HCT116 (cell line): Measurements from ENCODE around the gene ZBTB1.

Experiments
- POLR2A ChIP-seq: IDR thresholded peaks from 2 replicates; pipeline ENCODE4 v1.7.0; 2011; ENCODE audit warnings: borderline replicate concordance; ENCODE audit not compliant: insufficient read depth, insufficient read length; ENCODE audit errors: extremely low read depth
- TF ChIP-seq, protein P1 (sequence below), 3 experiments: fragments of 200-600 bp in 1 of 3; sonication (generic) in 1 of 3; IDR thresholded peaks in 2 of 3; conservative IDR thresholded peaks in 1 of 3; 2 replicates each; pipeline ENCODE4 v1.5.1; 2012 to 2017; ENCODE audit warnings: low read depth in 2 of 3, low read length in 2 of 3, antibody characterized with exemption in 1 of 3, borderline replicate concordance in 1 of 3, control low read depth in 1 of 3, mild to moderate bottlenecking in 1 of 3, mixed read lengths in 1 of 3, mixed run types in 1 of 3, moderate library complexity in 1 of 3; ENCODE audit not compliant: insufficient read depth in 1 of 3
- TF ChIP-seq, protein P2 (sequence below): IDR thresholded peaks from 2 replicates; pipeline ENCODE4 v1.6.1; 2011; ENCODE audit warnings: mild to moderate bottlenecking, low read length, moderate library complexity; ENCODE audit not compliant: insufficient replicate concordance; ENCODE audit errors: extremely low read depth

DNA sequence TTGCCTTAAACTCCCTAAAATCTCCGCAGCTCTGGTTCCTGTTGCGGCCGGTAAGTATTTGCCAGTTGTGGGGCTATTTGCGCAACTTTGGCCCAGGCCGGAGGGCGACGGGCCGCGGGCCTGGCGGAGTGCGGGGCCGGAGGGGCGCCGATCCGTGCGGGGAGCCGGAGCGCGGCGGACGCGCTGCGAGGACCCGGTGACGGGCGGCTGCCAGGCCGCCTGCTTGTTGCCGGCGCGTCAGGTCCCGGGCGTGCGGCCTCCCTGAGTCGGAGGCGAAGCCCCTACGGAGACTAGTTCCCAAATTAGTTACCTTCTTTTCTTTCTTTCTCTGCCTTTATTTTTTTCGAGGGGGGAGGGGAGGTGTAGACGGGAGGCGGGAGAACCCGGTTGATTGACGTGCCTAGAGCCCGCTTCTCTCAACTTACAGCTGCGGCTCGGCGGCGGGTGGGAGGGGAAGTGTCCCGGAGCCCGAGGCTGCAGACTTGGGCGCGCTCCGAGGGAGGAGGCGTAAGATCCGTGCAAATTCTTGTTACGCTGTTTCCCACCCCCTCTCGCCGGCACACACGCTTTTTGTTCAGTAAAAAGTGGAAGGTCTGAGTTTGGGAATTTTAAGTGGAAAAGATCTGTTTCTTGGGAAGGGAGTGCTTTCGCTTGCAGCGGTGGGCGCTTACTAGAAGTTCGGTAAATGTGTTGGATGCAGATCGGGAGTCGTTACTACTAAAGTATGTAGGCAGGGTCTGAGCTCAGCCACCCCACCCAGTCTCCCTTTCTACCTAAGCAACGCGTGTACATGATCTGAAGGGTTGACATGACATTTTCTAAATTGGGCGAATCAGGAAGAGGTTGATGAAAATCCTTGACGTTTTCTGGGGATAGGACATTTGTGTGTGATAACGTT, 576 bp downstream of the ZBTB1 start:
- TF ChIP-seq, protein P1, sequence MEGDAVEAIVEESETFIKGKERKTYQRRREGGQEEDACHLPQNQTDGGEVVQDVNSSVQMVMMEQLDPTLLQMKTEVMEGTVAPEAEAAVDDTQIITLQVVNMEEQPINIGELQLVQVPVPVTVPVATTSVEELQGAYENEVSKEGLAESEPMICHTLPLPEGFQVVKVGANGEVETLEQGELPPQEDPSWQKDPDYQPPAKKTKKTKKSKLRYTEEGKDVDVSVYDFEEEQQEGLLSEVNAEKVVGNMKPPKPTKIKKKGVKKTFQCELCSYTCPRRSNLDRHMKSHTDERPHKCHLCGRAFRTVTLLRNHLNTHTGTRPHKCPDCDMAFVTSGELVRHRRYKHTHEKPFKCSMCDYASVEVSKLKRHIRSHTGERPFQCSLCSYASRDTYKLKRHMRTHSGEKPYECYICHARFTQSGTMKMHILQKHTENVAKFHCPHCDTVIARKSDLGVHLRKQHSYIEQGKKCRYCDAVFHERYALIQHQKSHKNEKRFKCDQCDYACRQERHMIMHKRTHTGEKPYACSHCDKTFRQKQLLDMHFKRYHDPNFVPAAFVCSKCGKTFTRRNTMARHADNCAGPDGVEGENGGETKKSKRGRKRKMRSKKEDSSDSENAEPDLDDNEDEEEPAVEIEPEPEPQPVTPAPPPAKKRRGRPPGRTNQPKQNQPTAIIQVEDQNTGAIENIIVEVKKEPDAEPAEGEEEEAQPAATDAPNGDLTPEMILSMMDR (IDR thresholded peaks at IDR 0.05 in 2 of 3, conservative IDR thresholded peaks at IDR 0.05 in 1 of 3; ENCODE audit: borderline replicate concordance in 1 of 3, insufficient read depth in 1 of 3, low read depth in 2 of 3, low read length in 2 of 3) = no peak
- TF ChIP-seq, protein P2, sequence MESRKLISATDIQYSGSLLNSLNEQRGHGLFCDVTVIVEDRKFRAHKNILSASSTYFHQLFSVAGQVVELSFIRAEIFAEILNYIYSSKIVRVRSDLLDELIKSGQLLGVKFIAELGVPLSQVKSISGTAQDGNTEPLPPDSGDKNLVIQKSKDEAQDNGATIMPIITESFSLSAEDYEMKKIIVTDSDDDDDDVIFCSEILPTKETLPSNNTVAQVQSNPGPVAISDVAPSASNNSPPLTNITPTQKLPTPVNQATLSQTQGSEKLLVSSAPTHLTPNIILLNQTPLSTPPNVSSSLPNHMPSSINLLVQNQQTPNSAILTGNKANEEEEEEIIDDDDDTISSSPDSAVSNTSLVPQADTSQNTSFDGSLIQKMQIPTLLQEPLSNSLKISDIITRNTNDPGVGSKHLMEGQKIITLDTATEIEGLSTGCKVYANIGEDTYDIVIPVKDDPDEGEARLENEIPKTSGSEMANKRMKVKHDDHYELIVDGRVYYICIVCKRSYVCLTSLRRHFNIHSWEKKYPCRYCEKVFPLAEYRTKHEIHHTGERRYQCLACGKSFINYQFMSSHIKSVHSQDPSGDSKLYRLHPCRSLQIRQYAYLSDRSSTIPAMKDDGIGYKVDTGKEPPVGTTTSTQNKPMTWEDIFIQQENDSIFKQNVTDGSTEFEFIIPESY = no peak
- no peak for TF ChIP-seq POLR2A
